Calu3 (cell line): ENCODE data around the gene S100A9. TPM values are rescaled to one million over a fixed set of nuclear protein-coding genes. Genes with fewer than 3 reads are reported as not detected.

Source experiments
- BruUV-seq: library from RNA; stranded (reverse); fragments of 400-500 nt; replicated peaks from 2 replicates; lab custom pipeline; 2021; lab: Mats Ljungman, UMichigan
- CTCF ChIA-PET: fragments of 300-600 bp; sonication (Branson Sonifier 250); formaldehyde crosslinking; loops from one replicate; lab custom pipeline; 2022; ENCODE audit warnings: antibody characterized with exemption; lab: Charles Lee
- DNase-seq: peaks from one replicate; pipeline ENCODE4 v3.0.0; 2022
- H3K27ac Mint-ChIP-seq: one replicate; pipeline ENCODE4 v1.8.0; 2022; ENCODE audit warnings: mixed read lengths; ENCODE audit not compliant: unreplicated experiment
- H3K27me3 Mint-ChIP-seq: one replicate; pipeline ENCODE4 v1.8.0; 2022; ENCODE audit warnings: mixed read lengths; ENCODE audit not compliant: unreplicated experiment
- H3K36me3 Mint-ChIP-seq: one replicate; pipeline ENCODE4 v1.8.0; 2022; ENCODE audit warnings: mild to moderate bottlenecking, moderate library complexity, mixed read lengths; ENCODE audit not compliant: insufficient read depth, unreplicated experiment
- H3K4me1 Mint-ChIP-seq: one replicate; pipeline ENCODE4 v1.8.0; 2022; ENCODE audit warnings: mild to moderate bottlenecking, low read depth, mixed read lengths; ENCODE audit not compliant: unreplicated experiment
- H3K4me3 Mint-ChIP-seq: one replicate; pipeline ENCODE4 v1.8.0; 2022; ENCODE audit warnings: mild to moderate bottlenecking, low read depth, moderate library complexity, mixed read lengths; ENCODE audit not compliant: unreplicated experiment
- H3K9me3 Mint-ChIP-seq: one replicate; pipeline ENCODE4 v1.8.0; 2022; ENCODE audit warnings: low read depth, mixed read lengths; ENCODE audit not compliant: unreplicated experiment
- intact Hi-C: fragments of 100-400 bp; cut with micrococcal nuclease; formaldehyde crosslinking; loops from one replicate; pipeline ENCODE4 v1.10.0; 2022; ENCODE audit not compliant: unreplicated experiment
- total RNA-seq: library from RNA; stranded (reverse); gene quantifications from 2 replicates; pipeline ENCODE4 v1.2.3, GENCODE V29; 2022
- TF ChIP-seq, protein P1 (sequence below): fragments of 200-600 bp; IDR thresholded peaks from one replicate; pipeline ENCODE4 v1.8.0; 2022; ENCODE audit warnings: antibody characterized with exemption; ENCODE audit not compliant: unreplicated experiment

The S100A9 gene
- total RNA-seq, 1 experiment from 2014 or later: 5.0 TPM

DNA sequence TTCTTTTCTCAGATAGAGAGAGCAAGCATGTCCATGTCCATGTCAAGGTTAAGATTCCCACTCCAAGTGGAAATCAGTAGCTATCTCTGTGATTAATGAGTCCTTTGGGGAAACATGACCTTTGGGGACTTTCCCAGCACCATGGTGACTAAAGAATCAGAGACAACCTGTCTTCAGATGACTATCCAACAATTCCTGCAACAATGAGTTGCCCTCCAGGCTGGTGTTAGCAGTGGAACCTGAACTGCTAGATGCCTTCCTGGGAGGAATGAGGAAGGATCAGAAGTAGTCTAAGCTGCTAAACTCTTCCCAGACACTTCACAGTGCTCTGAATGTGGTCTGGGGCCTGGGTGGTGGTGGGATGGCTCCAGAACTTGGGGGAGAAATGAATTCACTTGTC is 6.5 kb downstream of the S100A9 start:
- CTCF ChIA-PET: interaction anchor here (1.3 kb wide), 1 partner anchor 10 kb away, joined by 4 read pairs; no protein-coding TSS in a partner anchor
- Mint-ChIP-seq H3K9me3 (no peaks in the 10 kb centered on the region), H3K27ac (no peak overlapping the region), H3K4me3 (no peak overlapping the region), H3K36me3 (no peaks in the 10 kb centered on the region), H3K4me1 (peaks cover 13% of the 10 kb centered on the region), H3K27me3 (peaks cover 77% of the 10 kb centered on the region)
- TF ChIP-seq, protein P1, sequence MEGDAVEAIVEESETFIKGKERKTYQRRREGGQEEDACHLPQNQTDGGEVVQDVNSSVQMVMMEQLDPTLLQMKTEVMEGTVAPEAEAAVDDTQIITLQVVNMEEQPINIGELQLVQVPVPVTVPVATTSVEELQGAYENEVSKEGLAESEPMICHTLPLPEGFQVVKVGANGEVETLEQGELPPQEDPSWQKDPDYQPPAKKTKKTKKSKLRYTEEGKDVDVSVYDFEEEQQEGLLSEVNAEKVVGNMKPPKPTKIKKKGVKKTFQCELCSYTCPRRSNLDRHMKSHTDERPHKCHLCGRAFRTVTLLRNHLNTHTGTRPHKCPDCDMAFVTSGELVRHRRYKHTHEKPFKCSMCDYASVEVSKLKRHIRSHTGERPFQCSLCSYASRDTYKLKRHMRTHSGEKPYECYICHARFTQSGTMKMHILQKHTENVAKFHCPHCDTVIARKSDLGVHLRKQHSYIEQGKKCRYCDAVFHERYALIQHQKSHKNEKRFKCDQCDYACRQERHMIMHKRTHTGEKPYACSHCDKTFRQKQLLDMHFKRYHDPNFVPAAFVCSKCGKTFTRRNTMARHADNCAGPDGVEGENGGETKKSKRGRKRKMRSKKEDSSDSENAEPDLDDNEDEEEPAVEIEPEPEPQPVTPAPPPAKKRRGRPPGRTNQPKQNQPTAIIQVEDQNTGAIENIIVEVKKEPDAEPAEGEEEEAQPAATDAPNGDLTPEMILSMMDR: no peak
- intact Hi-C loops: no loop called here
- DNase-seq: peak; percentile 36
- BruUV-seq: no TSS peak

DNA sequence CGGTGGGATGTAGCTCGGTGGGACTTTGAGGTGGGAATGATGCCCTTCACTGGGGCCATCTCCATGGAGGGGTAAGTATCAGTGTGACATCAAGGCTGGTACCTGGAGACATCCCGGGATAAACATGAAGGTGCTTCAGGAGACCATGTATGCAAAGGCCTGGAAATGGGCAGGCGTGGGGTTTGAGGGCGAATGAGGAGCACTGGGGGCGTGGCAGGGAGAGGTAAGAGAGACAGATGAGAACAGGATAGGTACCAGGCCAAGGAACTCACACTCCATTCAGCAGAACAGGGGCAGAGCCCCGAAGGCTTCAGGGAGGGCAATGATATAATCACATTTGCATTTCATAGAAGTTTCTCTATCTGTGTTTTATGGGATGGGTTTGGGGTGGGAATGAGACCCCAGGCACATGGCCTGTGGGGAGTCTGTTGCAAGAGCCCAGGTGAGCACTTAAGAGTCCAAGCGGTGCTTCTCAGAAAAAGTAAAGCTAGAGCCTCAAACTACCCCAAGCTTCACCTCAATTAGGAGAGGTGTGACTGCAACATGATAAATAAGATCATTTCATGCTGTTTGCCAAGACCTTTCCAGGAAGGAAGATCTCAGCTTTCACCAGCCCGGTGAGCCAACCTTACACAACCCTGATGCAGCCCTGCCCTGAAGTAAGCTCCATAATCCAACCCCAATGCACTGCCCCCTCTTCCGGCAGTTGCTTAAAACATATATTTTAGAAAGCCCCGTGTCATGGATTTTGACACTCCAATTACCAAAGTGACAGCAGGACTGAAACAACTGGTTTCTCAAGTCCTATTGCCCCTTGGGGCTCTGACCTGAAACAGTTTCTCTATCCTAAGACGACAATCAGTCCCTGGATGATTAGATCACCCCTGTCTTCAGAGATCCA is 7.4 kb downstream of the S100A9 start:
- no TSS peak for BruUV-seq
- H3K27me3 Mint-ChIP-seq: peaks cover 85% of the 10 kb centered on the region
- H3K36me3 Mint-ChIP-seq: no peaks in the 10 kb centered on the region
- H3K27ac Mint-ChIP-seq: no peak overlapping the region
- no peak overlapping the region for H3K4me3 Mint-ChIP-seq
- intact Hi-C loops: no loop called here
- CTCF ChIA-PET: interaction anchor here (1.3 kb wide), 2 partner anchors 11 to 12 kb away, joined by 4 read pairs; no protein-coding TSS in a partner anchor
- H3K4me1 Mint-ChIP-seq: peaks cover 13% of the 10 kb centered on the region
- no peak for DNase-seq
- H3K9me3 Mint-ChIP-seq: no peaks in the 10 kb centered on the region
- TF ChIP-seq, protein P1: no peak

DNA sequence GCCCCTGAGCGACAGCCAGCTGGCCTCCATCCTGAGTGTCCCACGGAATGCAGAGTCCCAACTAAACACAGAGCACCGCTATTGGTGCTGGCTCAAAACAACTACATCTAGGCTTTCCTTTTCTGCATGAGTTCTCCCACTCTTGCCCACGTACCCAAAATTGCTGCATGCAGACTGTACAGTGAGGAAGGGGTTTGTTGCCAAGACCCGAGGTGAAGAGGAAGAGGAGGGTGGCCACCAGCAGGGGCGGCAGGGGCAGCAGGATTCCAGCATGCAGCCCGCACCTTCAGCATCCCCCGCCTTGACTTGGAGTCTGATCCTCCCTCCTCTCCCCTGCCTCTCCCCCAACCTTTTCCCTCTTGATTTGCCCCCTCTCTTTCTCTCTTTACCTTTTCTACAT is 8.0 kb downstream of the S100A9 start:
- no TSS peak for BruUV-seq
- Mint-ChIP-seq H3K4me3 (no peak overlapping the region), H3K9me3 (no peaks in the 10 kb centered on the region), H3K27ac (no peak overlapping the region), H3K27me3 (peaks cover 89% of the 10 kb centered on the region), H3K4me1 (peaks cover 13% of the 10 kb centered on the region), H3K36me3 (no peaks in the 10 kb centered on the region)
- CTCF ChIA-PET: interaction anchor here (1.3 kb wide), 1 partner anchor 13 kb away, joined by 4 read pairs; no protein-coding TSS in a partner anchor
- intact Hi-C loops: no loop called here
- TF ChIP-seq, protein P1: no peak
- no peak for DNase-seq

DNA sequence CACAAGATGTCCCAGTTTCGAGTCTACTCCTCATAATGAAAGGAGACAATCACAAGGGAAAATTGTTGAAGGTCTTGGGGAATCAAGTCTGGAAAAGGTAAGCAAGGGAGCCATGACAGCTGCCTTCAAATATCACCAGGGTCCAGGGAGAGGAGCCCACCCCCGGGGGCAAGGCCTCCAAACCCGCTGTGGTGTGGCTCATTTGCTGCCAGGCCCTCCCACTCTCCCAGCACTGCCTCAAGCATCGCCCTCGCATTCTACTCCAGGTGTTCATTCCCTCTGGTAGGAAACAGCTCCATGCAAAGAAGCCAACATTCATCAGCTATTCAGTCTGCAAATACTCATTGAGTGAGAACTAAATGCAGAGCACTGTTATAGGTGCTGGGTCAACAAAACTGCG is 8.6 kb downstream of the S100A9 start:
- no TSS peak for BruUV-seq
- TF ChIP-seq, protein P1: no peak
- DNase-seq: no peak
- Mint-ChIP-seq H3K9me3 (no peaks in the 10 kb centered on the region), H3K36me3 (no peaks in the 10 kb centered on the region), H3K27ac (no peak overlapping the region), H3K4me3 (no peak overlapping the region), H3K27me3 (peaks cover 89% of the 10 kb centered on the region), H3K4me1 (peaks cover 13% of the 10 kb centered on the region)
- CTCF ChIA-PET: no interaction called here
- intact Hi-C loops: no loop called here
